ENCODE measurements around the gene CLEC16A.

DNA sequence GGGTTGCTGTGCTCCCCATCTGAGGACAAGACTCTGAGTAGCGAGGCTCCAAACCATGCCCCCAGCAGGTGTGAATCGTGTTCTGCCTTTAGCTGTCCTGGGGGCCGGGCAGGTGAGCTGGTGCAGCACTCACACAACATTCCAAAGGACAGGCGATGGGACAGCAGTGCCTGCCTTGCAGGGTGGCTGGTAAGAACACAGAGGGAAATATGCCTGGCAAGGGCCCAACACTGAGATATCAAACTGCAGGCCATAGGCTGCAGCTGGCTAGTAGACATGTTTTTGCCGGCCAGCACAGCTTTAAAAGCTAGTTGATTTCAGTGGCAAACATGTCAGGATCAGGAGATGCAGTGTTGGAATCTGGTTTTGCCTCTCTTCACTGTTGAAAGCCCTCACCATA lies 23.6 kb downstream of the CLEC16A start:
- TF ChIP-seq, protein P1, sequence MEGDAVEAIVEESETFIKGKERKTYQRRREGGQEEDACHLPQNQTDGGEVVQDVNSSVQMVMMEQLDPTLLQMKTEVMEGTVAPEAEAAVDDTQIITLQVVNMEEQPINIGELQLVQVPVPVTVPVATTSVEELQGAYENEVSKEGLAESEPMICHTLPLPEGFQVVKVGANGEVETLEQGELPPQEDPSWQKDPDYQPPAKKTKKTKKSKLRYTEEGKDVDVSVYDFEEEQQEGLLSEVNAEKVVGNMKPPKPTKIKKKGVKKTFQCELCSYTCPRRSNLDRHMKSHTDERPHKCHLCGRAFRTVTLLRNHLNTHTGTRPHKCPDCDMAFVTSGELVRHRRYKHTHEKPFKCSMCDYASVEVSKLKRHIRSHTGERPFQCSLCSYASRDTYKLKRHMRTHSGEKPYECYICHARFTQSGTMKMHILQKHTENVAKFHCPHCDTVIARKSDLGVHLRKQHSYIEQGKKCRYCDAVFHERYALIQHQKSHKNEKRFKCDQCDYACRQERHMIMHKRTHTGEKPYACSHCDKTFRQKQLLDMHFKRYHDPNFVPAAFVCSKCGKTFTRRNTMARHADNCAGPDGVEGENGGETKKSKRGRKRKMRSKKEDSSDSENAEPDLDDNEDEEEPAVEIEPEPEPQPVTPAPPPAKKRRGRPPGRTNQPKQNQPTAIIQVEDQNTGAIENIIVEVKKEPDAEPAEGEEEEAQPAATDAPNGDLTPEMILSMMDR (IDR thresholded peaks at IDR 0.05; ENCODE audit: insufficient read depth, low read length), result no peak
- no peak for TF ChIP-seq GABPA (IDR thresholded peaks at IDR 0.05; ENCODE audit: low read depth)

Measured in HL-60 (cell line).